DND-41 (cell line): ENCODE data around the gene TCP1.

Experiments
- ATAC-seq: fragments of 200-7000 bp; cut with Tn5 transposase; 3 replicates; pipeline ENCODE4 v1.9.1; 2021; ENCODE audit warnings: low read depth; ENCODE audit not compliant: insufficient read depth
- DNase-seq: peaks from one replicate; pipeline ENCODE4 v3.0.0-alpha.2; 2020
- H2AFZ ChIP-seq: 2 replicates; pipeline ENCODE4 v1.6.0; 2012; ENCODE audit warnings: low read depth, low read length
- H3K27ac ChIP-seq: 2 replicates; pipeline ENCODE4 v1.5.1; 2012; ENCODE audit warnings: low read length, inconsistent platforms
- H3K27me3 ChIP-seq: fragments of 200-600 bp; sonication (generic); 2 replicates; pipeline ENCODE4 v1.6.0; 2012; ENCODE audit warnings: low read length, mild to moderate bottlenecking, inconsistent platforms; ENCODE audit not compliant: insufficient read depth, poor library complexity
- H3K36me3 ChIP-seq: 2 replicates; pipeline ENCODE4 v1.5.1; 2012; ENCODE audit warnings: low read length, inconsistent platforms; ENCODE audit not compliant: insufficient read depth
- H3K4me1 ChIP-seq: 2 replicates; pipeline ENCODE4 v1.5.1; 2012; ENCODE audit warnings: mild to moderate bottlenecking, low read length; ENCODE audit not compliant: insufficient read depth
- H3K4me2 ChIP-seq: 2 replicates; pipeline ENCODE4 v1.6.0; 2012; ENCODE audit warnings: mild to moderate bottlenecking, moderate library complexity, low read length, inconsistent platforms; ENCODE audit not compliant: insufficient read depth
- H3K4me3 ChIP-seq, 2 experiments: fragments of 200-600 bp in 1 of 2; shearing (Covaris generic) in 1 of 2; 2 replicates each; pipeline ENCODE4 v1.5.1; 2012 to 2016; ENCODE audit warnings: inconsistent platforms in 2 of 2, low read length in 2 of 2, mild to moderate bottlenecking in 2 of 2, low read depth in 1 of 2, moderate library complexity in 1 of 2
- H3K79me2 ChIP-seq: 2 replicates; pipeline ENCODE4 v1.6.0; 2012; ENCODE audit warnings: low read length, inconsistent platforms; ENCODE audit not compliant: insufficient read depth
- H3K9ac ChIP-seq: 2 replicates; pipeline ENCODE4 v1.6.0; 2012; ENCODE audit warnings: low read depth, mild to moderate bottlenecking, inconsistent platforms, low read length, moderate library complexity
- H3K9me3 ChIP-seq: 2 replicates; pipeline ENCODE4 v1.5.1; 2012; ENCODE audit warnings: low read length, moderate library complexity, mild to moderate bottlenecking, inconsistent platforms; ENCODE audit not compliant: insufficient read depth, severe bottlenecking
- H4K20me1 ChIP-seq: 2 replicates; pipeline ENCODE4 v1.6.0; 2012; ENCODE audit warnings: low read length; ENCODE audit not compliant: insufficient read depth
- CTCF ChIP-seq: IDR thresholded peaks from 2 replicates; pipeline ENCODE4 v1.5.1; 2012; ENCODE audit warnings: borderline replicate concordance, low read length, moderate library complexity, mild to moderate bottlenecking; ENCODE audit not compliant: poor library complexity, severe bottlenecking; ENCODE audit errors: extremely low read depth
- EZH2 ChIP-seq: IDR thresholded peaks from 3 replicates; pipeline ENCODE4 v1.6.1; 2012; ENCODE audit warnings: borderline replicate concordance, low read depth, mild to moderate bottlenecking, moderate library complexity, low read length, inconsistent platforms; ENCODE audit not compliant: severe bottlenecking

Gene TCP1

GRCh38 chr6:159821726-159822125 is 32.3 kb upstream of the TCP1 start:
- Histone ChIP-seq H3K9me3 (no peaks in the 10 kb centered on the region), H3K27me3 (no peaks in the 10 kb centered on the region), H3K27ac (peak overlapping the region; percentile 14; the same call in 1 of the 2 replicates), H3K4me3 (no peak overlapping the region), H3K9ac (no peak overlapping the region), H2AFZ (no peak overlapping the region), H3K36me3 (no peaks in the 10 kb centered on the region), H3K79me2 (no peaks in the 10 kb centered on the region), H3K4me2 (no peak overlapping the region), H4K20me1 (no peaks in the 10 kb centered on the region), H3K4me1 (peaks cover 36% of the 10 kb centered on the region)
- ATAC-seq (no peak), DNase-seq (no peak)
- TF ChIP-seq CTCF (no peak), EZH2 (no peak)

- peak overlapping the region; percentile 78 for H3K4me2 ChIP-seq
- no peak overlapping the region for H3K4me3 ChIP-seq
- no peak for DNase-seq
- peak overlapping the region; percentile 90 for H3K27ac ChIP-seq
- peaks cover 36% of the 10 kb centered on the region for H3K4me1 ChIP-seq
- no peak for ATAC-seq
- H3K79me2 ChIP-seq = no peaks in the 10 kb centered on the region
- TF ChIP-seq EZH2 (no peak), CTCF (no peak)
- no peaks in the 10 kb centered on the region for H3K36me3 ChIP-seq
- 0 out of 2 replicates have a peak overlapping the region, but pooled peaks have one; percentile 75 for H2AFZ ChIP-seq
- H4K20me1 ChIP-seq = no peaks in the 10 kb centered on the region
- no peaks in the 10 kb centered on the region for H3K27me3 ChIP-seq
- H3K9me3 ChIP-seq = no peaks in the 10 kb centered on the region
- H3K9ac ChIP-seq = peak overlapping the region; percentile 61
These were observed 31.7 kb upstream of the TCP1 start for GRCh38 chr6:159821122-159821521.

GRCh38 chr6:159819932-159820640 is 30.7 kb upstream of the TCP1 start:
- no peaks in the 10 kb centered on the region for H4K20me1 ChIP-seq
- TF ChIP-seq EZH2 = no peak
- TF ChIP-seq CTCF = peak; percentile 10
- ATAC-seq = peak; percentile 93
- no peaks in the 10 kb centered on the region for H3K36me3 ChIP-seq
- H3K4me2 ChIP-seq = peak overlapping the region; percentile 78
- peaks cover 36% of the 10 kb centered on the region for H3K4me1 ChIP-seq
- peak overlapping the region in 1 of 2 experiments; percentile 55; a peak in 3 of 4 replicates for H3K4me3 ChIP-seq
- H3K9me3 ChIP-seq = no peaks in the 10 kb centered on the region
- no peaks in the 10 kb centered on the region for H3K27me3 ChIP-seq
- H3K27ac ChIP-seq = peak overlapping the region; percentile 90
- H2AFZ ChIP-seq = peak overlapping the region; percentile 75
- peak overlapping the region; percentile 61 for H3K9ac ChIP-seq
- no peaks in the 10 kb centered on the region for H3K79me2 ChIP-seq
- peak; percentile 96 for DNase-seq
